G401 (cell line): ENCODE results near the gene KCTD1. TPM values are rescaled to one million over a fixed set of nuclear protein-coding genes. Genes with fewer than 3 reads are reported as not detected.

Experiments
- DNase-seq: peaks from one replicate; pipeline ENCODE4 v3.0.0-alpha.2; 2015; ENCODE audit warnings: low spot score
- in situ Hi-C: cut with HindIII; loops from 2 replicates; pipeline ENCODE4 v1.10.0; 2016; ENCODE audit warnings: low sequenced_read_pairs, mixed read lengths
- total RNA-seq: library from RNA; depleted of rRNA; stranded (reverse); fragments of >200 nt; shearing (Covaris generic); gene quantifications from 2 replicates; pipeline ENCODE4 v1.2.3, GENCODE V29; 2014

The KCTD1 gene
- total RNA-seq, 1 experiment from 2014 or later = 11.5 TPM

GRCh38 chr18:26464128-26465011 is 84.0 kb downstream of the KCTD1 start:
- DNase-seq = no peak
- in situ Hi-C loops = no loop called here

- in situ Hi-C loops = no loop called here
These were observed 86.0 kb downstream of the KCTD1 start for GRCh38 chr18:26462355-26462754.

GRCh38 chr18:26461405-26461804 is 86.9 kb downstream of the KCTD1 start:
- in situ Hi-C loops = no loop called here
- DNase-seq = no peak

More at GRCh38 chr18:26462355-26462754, 86.0 kb downstream of the KCTD1 start:
- no peak for DNase-seq

- in situ Hi-C loops = no loop called here
- DNase-seq = peak; percentile 33
These were observed 87.8 kb downstream of the KCTD1 start for GRCh38 chr18:26460449-26461091.

- DNase-seq = no peak
- in situ Hi-C loops = no loop called here
These were observed 88.5 kb downstream of the KCTD1 start for GRCh38 chr18:26459884-26460283.

GRCh38 chr18:26459340-26459739 is 89.0 kb downstream of the KCTD1 start:
- DNase-seq = no peak
- in situ Hi-C loops = no loop called here

- in situ Hi-C loops = no loop called here
- no peak for DNase-seq
These were observed 89.7 kb downstream of the KCTD1 start for GRCh38 chr18:26458526-26459232.

- no peak for DNase-seq
- in situ Hi-C loops = no loop called here
These were observed 90.6 kb downstream of the KCTD1 start for GRCh38 chr18:26457611-26458353.

- no peak for DNase-seq
- in situ Hi-C loops = no loop called here
These were observed 91.2 kb downstream of the KCTD1 start for GRCh38 chr18:26457195-26457594.

- DNase-seq = no peak
- in situ Hi-C loops = no loop called here
These were observed 92.3 kb downstream of the KCTD1 start for GRCh38 chr18:26456070-26456491.

- in situ Hi-C loops = no loop called here
- no peak for DNase-seq
These were observed 92.7 kb downstream of the KCTD1 start for GRCh38 chr18:26455639-26456038.

- in situ Hi-C loops = no loop called here
- DNase-seq = no peak
These were observed 93.7 kb downstream of the KCTD1 start for GRCh38 chr18:26454616-26455015.

GRCh38 chr18:26454192-26454591 is 94.2 kb downstream of the KCTD1 start:
- in situ Hi-C loops = no loop called here
- DNase-seq = no peak

GRCh38 chr18:26453386-26453901 is 94.9 kb downstream of the KCTD1 start:
- in situ Hi-C loops = no loop called here
- no peak for DNase-seq

GRCh38 chr18:26450989-26451682 is 97.2 kb downstream of the KCTD1 start:
- no peak for DNase-seq
- in situ Hi-C loops = no loop called here

GRCh38 chr18:26448714-26449159 is 99.6 kb downstream of the KCTD1 start:
- no peak for DNase-seq
- in situ Hi-C loops = no loop called here

- no peak for DNase-seq
- in situ Hi-C loops = no loop called here
These were observed 104.5 kb downstream of the KCTD1 start for GRCh38 chr18:26443853-26444252.

GRCh38 chr18:26442126-26442525 is 106.2 kb downstream of the KCTD1 start:
- DNase-seq = no peak
- in situ Hi-C loops = no loop called here
